ENCODE measurements around the gene KCNB1. TPM values are rescaled to one million over a fixed set of nuclear protein-coding genes. Genes with fewer than 3 reads are reported as not detected.

KCNB1 gene
- total and polyA plus RNA-seq, 2 of the 4 experiments (the other 2 are of a cell fraction): 0.05 TPM; not detected in 1

GRCh38 chr20:49511788-49512525, 29.5 kb upstream of the KCNB1 start:
- no peak for ATAC-seq (ENCODE audit: low read depth)
- POLR2A ChIA-PET (ENCODE audit: unreplicated experiment): no interaction called here
- Histone ChIP-seq H3K4me3 (ENCODE audit: insufficient read depth, low read depth, low read length) (no peak overlapping the region), H4K91ac (ENCODE audit: insufficient read depth, low read depth, low read length) (no peak overlapping the region), H2AK9ac (replicated peaks; ENCODE audit: low read depth, low read length, poor library complexity) (no peak overlapping the region), H2BK120ac (ENCODE audit: low read depth, low read length) (no peak overlapping the region), H2AFZ (replicated peaks; ENCODE audit: low read length, poor library complexity) (no peak overlapping the region), H2BK20ac (ENCODE audit: low read depth, low read length) (no peak overlapping the region), H3K27ac (ENCODE audit: insufficient read depth, low read length) (no peak overlapping the region), H4K20me1 (ENCODE audit: insufficient read depth, low read length) (peaks cover 3% of the 10 kb centered on the region; the same call in 1 of the 2 replicates), H3K36me3 (ENCODE audit: control insufficient read depth, insufficient read depth, low read length) (no peaks in the 10 kb centered on the region), H2BK15ac (ENCODE audit: low read depth, low read length) (no peak overlapping the region), H3K4me2 (ENCODE audit: low read depth, low read length) (no peak overlapping the region), H3K9ac (ENCODE audit: low read depth, low read length) (no peak overlapping the region), H3K14ac (replicated peaks; ENCODE audit: low read depth, low read length) (no peak overlapping the region), H3K4me1 (ENCODE audit: control insufficient read depth, insufficient read depth, low read length) (peaks cover 2% of the 10 kb centered on the region; the same call in 1 of the 2 replicates), H3K18ac (ENCODE audit: low read depth, low read length) (no peak overlapping the region), H3K56ac (ENCODE audit: extremely low read depth, insufficient read depth, low read length) (no peak overlapping the region), H3K27me3 (ENCODE audit: control insufficient read depth, insufficient read depth, low read length) (peaks cover 7% of the 10 kb centered on the region), H2BK5ac (ENCODE audit: low read depth, low read length, poor library complexity, severe bottlenecking) (no peak overlapping the region), H3K79me1 (ENCODE audit: low read depth in 1 of 2, low read length in 2 of 2) (no peaks in the 10 kb centered on the region), H3K9me1 (ENCODE audit: insufficient read depth, low read length) (no peaks in the 10 kb centered on the region), H4K5ac (ENCODE audit: low read depth, low read length) (no peak overlapping the region), H4K8ac (ENCODE audit: low read depth in 2 of 2, low read length in 2 of 2) (no peak overlapping the region), H3K4ac (ENCODE audit: low read depth, low read length) (no peak overlapping the region), H2AK5ac (ENCODE audit: low read depth, low read length) (no peak overlapping the region), H3K23ac (ENCODE audit: low read depth, low read length) (no peak overlapping the region), H3K9me3 (ENCODE audit: control insufficient read depth, insufficient read depth, low read length) (no peaks in the 10 kb centered on the region)
- in situ Hi-C loops (cut with MboI; ENCODE audit: low sequenced_read_pairs) (loop anchor here (5.0 kb wide), 1 partner anchor 180 kb away; no protein-coding TSS in a partner anchor), intact Hi-C loops (cut with micrococcal nuclease) (no loop called here), dilution Hi-C loops (cut with HindIII; ENCODE audit: low sequenced_read_pairs, unreplicated experiment) (no loop called here)
- no peak for DNase-seq
- TF ChIP-seq RFX5 (IDR thresholded peaks at IDR 0.05; ENCODE audit: low read depth, low read length) (no peak), BHLHE40 (IDR thresholded peaks at IDR 0.05; ENCODE audit: low read depth, low read length) (no peak), MXI1 (IDR thresholded peaks at IDR 0.05; ENCODE audit: borderline replicate concordance, low read depth, low read length) (no peak), USF2 (IDR thresholded peaks at IDR 0.05; ENCODE audit: low read depth, low read length) (no peak), CHD1 (IDR thresholded peaks at IDR 0.05; ENCODE audit: low read depth, low read length) (no peak)
- CTCF ChIA-PET: no interaction called here
- WGBS, 2 experiments (ENCODE audit: extremely low coverage in 2 of 2, insufficient read length in 1 of 2): 89 to 100% methylated on average over 1 to 2 of the region's 2 CpGs
- no TSS peak for BruUV-seq (replicated peaks)

Measured in IMR-90 (cell line).